ENCODE data around the gene CBFA2T3.
"Not testable (repeated sequence)": the region's sequence is repeated elsewhere in the genome, so short reads cannot be mapped to it uniquely, and the experiment has no call there.

Gene CBFA2T3

DNA sequence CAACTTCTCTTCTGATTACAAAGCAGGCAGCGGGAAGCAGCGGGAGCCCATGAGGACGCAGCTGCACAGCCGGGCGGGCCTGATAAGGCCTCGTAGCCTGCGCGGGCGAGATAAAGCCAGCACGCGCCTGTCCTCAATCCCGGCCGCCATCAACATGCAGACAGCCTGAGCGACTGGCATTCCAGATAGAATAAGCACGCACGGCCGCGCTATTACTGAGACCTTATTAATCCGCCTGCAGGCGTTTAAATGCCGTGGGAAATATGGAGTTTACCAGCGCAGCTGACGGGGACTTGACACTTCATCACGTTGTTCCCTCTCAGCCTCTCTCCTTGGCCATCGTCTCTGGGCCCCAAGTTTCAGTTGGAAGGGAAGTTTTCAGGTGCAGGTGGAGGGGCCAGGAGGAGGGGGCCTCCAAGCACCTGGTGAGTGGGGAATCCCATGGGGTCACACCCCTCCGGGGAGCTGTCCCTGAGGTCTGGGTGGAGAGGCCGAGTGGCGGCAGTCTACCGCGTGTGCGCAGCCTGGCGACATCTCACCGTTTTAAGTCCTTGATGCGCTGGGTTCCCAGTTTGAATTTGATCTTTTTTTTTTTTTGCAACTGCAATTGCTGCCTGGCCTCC lies 27.3 kb upstream of the CBFA2T3 start:
- Histone ChIP-seq H3K9ac (ENCODE audit: low read length) (no peak overlapping the region), H3K9me3 (ENCODE audit: insufficient read depth, low read length) (no peaks in the 10 kb centered on the region), H3K36me3 (replicated peaks; ENCODE audit: low read depth, low read length) (no peaks in the 10 kb centered on the region), H3K79me2 (ENCODE audit: low read length) (no peaks in the 10 kb centered on the region), H3K27ac (ENCODE audit: low read length) (no peak overlapping the region), H3K4me3 (ENCODE audit: low read length) (peak overlapping the region; percentile 9; the same call in 1 of the 2 replicates), H3K27me3 (ENCODE audit: low read depth, low read length) (no peaks in the 10 kb centered on the region), H3K4me2 (ENCODE audit: low read length) (peak overlapping the region; percentile 53), H2AFZ (ENCODE audit: low read depth, low read length) (0 out of 2 replicates have a peak overlapping the region, but pooled peaks have one; percentile 22), H4K20me1 (ENCODE audit: insufficient read depth, low read length) (no peaks in the 10 kb centered on the region), H3K4me1 (ENCODE audit: low read length) (peaks cover 22% of the 10 kb centered on the region)
- TF ChIP-seq, protein P1, sequence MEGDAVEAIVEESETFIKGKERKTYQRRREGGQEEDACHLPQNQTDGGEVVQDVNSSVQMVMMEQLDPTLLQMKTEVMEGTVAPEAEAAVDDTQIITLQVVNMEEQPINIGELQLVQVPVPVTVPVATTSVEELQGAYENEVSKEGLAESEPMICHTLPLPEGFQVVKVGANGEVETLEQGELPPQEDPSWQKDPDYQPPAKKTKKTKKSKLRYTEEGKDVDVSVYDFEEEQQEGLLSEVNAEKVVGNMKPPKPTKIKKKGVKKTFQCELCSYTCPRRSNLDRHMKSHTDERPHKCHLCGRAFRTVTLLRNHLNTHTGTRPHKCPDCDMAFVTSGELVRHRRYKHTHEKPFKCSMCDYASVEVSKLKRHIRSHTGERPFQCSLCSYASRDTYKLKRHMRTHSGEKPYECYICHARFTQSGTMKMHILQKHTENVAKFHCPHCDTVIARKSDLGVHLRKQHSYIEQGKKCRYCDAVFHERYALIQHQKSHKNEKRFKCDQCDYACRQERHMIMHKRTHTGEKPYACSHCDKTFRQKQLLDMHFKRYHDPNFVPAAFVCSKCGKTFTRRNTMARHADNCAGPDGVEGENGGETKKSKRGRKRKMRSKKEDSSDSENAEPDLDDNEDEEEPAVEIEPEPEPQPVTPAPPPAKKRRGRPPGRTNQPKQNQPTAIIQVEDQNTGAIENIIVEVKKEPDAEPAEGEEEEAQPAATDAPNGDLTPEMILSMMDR (IDR thresholded peaks at IDR 0.05; ENCODE audit: low read depth, low read length): no peak
- TF ChIP-seq EZH2phosphoT487 (IDR thresholded peaks at IDR 0.05; ENCODE audit: low read depth): no peak

DNA sequence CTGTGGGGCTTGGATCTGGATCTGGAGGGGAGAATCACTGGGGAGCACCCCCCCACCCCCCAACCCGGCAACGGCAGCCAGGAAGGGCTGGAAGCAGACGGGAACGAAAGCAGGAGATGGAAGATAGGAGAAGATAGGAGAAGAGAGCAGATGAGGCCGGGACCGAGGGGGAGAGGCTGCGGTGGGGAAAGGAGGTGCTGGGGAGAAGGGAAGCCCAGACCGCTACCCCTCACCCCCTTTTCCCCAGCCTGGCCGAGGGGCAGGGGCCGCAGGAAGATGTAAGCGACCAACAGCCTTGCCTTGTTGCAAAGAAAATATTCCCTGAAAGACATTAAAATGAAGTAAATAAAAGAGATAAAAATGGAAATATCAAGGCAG lies 26.8 kb upstream of the CBFA2T3 start:
- Histone ChIP-seq H3K4me2 (ENCODE audit: low read length) (peak overlapping the region; percentile 53), H2AFZ (ENCODE audit: low read depth, low read length) (no peak overlapping the region), H4K20me1 (ENCODE audit: insufficient read depth, low read length) (no peaks in the 10 kb centered on the region)

DNA sequence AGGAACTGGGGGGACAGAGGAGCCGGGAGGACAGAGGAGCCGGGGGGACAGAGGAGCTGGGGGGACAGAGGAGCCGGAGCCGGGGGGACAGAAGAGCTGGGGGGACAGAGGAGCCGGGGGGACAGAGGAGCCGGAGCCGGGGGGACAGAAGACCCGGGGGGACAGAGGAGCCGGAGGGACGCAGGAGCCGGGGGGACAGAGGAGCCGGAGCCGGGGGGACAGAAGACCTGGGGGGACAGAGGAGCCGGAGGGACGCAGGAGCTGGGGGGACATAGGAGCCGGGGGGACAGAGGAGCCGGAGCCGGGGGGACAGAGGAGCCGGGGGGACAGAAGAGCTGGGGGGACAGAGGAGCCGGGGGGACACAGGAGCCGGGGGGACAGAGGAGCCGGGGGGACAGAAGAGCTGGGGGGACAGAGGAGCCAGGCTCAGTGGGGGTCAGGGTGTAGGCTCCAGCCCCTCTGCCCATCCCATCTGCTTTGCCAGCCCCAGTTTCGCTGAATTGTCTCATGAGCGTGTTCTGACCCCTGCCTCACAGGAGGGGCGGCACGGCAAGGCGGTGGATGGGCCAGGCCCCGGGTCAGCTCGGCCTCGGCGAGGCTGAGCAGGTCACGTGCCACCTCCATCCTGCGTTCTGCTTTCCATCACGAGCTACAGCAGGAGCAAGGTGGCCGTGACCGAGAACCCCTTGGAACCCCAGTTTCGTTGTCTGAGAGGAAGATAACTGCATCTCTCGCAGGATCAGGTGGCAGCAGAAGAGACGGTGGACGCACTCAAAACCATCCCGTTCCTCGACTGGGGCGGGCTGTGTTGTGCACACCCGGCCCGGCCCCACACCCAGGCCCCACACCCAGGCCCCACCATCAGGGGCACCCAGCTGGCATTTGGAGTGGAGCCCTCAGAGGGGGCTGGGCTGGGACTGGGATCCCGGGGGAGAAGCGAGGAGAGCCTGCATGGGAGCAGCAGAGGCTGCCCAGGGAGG lies 26.1 kb upstream of the CBFA2T3 start:
- no peak overlapping the region for H2AFZ ChIP-seq (ENCODE audit: low read depth, low read length)
- peak overlapping the region; percentile 53 for H3K4me2 ChIP-seq (ENCODE audit: low read length)
- no peak overlapping the region for H3K9ac ChIP-seq (ENCODE audit: low read length)
- H4K20me1 ChIP-seq (ENCODE audit: insufficient read depth, low read length): no peaks in the 10 kb centered on the region
- H3K27me3 ChIP-seq (ENCODE audit: low read depth, low read length): no peaks in the 10 kb centered on the region; the same call in 1 of the 2 replicates
- H3K36me3 ChIP-seq (replicated peaks; ENCODE audit: low read depth, low read length): no peaks in the 10 kb centered on the region
- 0 out of 2 replicates have a peak overlapping the region, but pooled peaks have one; percentile 10 for H3K4me3 ChIP-seq (ENCODE audit: low read length)
- TF ChIP-seq, protein P1 (IDR thresholded peaks at IDR 0.05; ENCODE audit: low read depth, low read length): no peak
- TF ChIP-seq EZH2phosphoT487 (IDR thresholded peaks at IDR 0.05; ENCODE audit: low read depth): no peak
- H3K9me3 ChIP-seq (ENCODE audit: insufficient read depth, low read length): no peaks in the 10 kb centered on the region; the same call in 1 of the 2 replicates
- peaks cover 22% of the 10 kb centered on the region for H3K4me1 ChIP-seq (ENCODE audit: low read length)
- H3K27ac ChIP-seq (ENCODE audit: low read length): no peak overlapping the region
- no peaks in the 10 kb centered on the region for H3K79me2 ChIP-seq (ENCODE audit: low read length)

More for the DNA sequence above, 26.8 kb upstream of the CBFA2T3 start:
- no peaks in the 10 kb centered on the region for H3K79me2 ChIP-seq (ENCODE audit: low read length)
- H3K27me3 ChIP-seq (ENCODE audit: low read depth, low read length): no peaks in the 10 kb centered on the region; the same call in 1 of the 2 replicates
- no peak overlapping the region for H3K9ac ChIP-seq (ENCODE audit: low read length)
- peaks cover 22% of the 10 kb centered on the region for H3K4me1 ChIP-seq (ENCODE audit: low read length)
- 0 out of 2 replicates have a peak overlapping the region, but pooled peaks have one; percentile 10 for H3K4me3 ChIP-seq (ENCODE audit: low read length)
- no peaks in the 10 kb centered on the region for H3K9me3 ChIP-seq (ENCODE audit: insufficient read depth, low read length)
- no peak for TF ChIP-seq EZH2phosphoT487 (IDR thresholded peaks at IDR 0.05; ENCODE audit: low read depth)
- TF ChIP-seq, protein P1 (IDR thresholded peaks at IDR 0.05; ENCODE audit: low read depth, low read length): no peak
- no peak overlapping the region for H3K27ac ChIP-seq (ENCODE audit: low read length)
- no peaks in the 10 kb centered on the region for H3K36me3 ChIP-seq (replicated peaks; ENCODE audit: low read depth, low read length)

DNA sequence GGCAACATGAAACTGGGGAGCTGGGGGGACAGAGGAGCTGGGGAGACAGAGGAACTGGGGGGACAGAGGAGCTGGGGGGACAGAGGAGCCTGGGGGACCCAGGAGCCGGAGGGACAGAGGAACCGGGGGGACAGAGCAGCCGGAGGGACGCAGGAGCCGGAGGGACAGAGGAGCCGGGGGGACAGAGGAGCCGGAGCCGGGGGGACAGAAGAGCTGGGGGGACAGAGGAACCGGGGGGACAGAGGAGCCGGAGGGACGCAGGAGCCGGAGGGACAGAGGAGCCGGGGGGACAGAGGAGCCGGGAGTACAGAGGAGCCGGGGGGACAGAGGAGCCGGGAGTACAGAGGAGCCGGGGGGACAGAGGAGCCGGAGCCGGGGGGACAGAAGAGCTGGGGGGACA lies 25.1 kb upstream of the CBFA2T3 start:
- not testable (repeated sequence) for H3K4me2 ChIP-seq (ENCODE audit: low read length); H3K36me3 ChIP-seq (replicated peaks; ENCODE audit: low read depth, low read length); H2AFZ ChIP-seq (ENCODE audit: low read depth, low read length); H4K20me1 ChIP-seq (ENCODE audit: insufficient read depth, low read length); H3K9ac ChIP-seq (ENCODE audit: low read length); H3K4me3 ChIP-seq (ENCODE audit: low read length); H3K27ac ChIP-seq (ENCODE audit: low read length); H3K9me3 ChIP-seq (ENCODE audit: insufficient read depth, low read length); H3K27me3 ChIP-seq (ENCODE audit: low read depth, low read length); H3K79me2 ChIP-seq (ENCODE audit: low read length)
- peaks cover 22% of the 10 kb centered on the region for H3K4me1 ChIP-seq (ENCODE audit: low read length)
